GM18520 (cell line): Measurements from ENCODE around the gene ZC3H6.

Experiments
- ATAC-seq: cut with Tn5 transposase; IDR thresholded peaks from one replicate; pipeline ENCODE4 v1.9.1; 2021; ENCODE audit not compliant: unreplicated experiment

ZC3H6 gene, protein sequence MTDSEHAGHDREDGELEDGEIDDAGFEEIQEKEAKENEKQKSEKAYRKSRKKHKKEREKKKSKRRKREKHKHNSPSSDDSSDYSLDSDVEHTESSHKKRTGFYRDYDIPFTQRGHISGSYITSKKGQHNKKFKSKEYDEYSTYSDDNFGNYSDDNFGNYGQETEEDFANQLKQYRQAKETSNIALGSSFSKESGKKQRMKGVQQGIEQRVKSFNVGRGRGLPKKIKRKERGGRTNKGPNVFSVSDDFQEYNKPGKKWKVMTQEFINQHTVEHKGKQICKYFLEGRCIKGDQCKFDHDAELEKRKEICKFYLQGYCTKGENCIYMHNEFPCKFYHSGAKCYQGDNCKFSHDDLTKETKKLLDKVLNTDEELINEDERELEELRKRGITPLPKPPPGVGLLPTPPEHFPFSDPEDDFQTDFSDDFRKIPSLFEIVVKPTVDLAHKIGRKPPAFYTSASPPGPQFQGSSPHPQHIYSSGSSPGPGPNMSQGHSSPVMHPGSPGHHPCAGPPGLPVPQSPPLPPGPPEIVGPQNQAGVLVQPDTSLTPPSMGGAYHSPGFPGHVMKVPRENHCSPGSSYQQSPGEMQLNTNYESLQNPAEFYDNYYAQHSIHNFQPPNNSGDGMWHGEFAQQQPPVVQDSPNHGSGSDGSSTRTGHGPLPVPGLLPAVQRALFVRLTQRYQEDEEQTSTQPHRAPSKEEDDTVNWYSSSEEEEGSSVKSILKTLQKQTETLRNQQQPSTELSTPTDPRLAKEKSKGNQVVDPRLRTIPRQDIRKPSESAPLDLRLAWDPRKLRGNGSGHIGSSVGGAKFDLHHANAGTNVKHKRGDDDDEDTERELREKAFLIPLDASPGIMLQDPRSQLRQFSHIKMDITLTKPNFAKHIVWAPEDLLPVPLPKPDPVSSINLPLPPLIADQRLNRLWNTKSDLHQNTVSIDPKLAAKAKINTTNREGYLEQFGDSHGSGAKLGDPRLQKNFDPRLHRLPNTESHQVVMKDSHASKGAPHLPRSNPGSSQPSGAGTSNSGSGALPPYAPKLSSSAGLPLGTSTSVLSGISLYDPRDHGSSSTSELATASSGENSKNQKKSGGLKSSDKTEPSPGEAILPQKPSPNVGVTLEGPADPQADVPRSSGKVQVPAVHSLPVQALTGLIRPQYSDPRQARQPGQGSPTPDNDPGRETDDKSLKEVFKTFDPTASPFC

DNA sequence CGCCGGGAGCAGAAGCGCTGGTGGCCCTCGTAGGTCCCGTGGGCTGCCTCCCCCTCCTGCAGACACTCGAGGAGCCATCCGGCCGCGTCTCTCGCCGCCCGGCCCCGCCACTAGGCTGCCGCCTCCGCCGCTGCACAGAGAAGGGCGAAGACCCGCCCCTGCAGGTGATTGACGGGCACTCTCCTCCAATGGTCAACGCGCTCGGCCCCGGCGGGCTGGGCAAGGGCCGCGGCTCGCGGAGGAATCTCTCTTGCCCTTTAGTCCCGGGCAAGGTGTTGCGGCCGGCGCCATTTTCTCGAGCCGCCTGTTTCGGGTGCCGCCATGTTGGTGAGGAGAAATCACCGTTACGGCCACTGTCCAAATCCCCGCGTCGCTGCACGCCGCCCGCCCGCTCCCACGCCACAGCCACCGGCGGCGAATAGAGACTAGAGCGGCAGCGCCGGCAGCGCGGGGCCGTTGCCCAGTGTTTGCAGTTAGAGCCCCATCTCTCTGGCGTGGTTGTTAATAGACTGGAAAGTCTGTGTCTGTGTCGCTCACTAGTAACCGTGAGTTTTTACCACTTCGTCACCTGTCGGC is at the start of gene ZC3H6:
TSS of gene ZC3H6 (plus strand) at position 287 of the 576 bp plus-strand sequence. CDS start 398 bp downstream, outside the sequence.
- ATAC-seq = peak; percentile 96

DNA sequence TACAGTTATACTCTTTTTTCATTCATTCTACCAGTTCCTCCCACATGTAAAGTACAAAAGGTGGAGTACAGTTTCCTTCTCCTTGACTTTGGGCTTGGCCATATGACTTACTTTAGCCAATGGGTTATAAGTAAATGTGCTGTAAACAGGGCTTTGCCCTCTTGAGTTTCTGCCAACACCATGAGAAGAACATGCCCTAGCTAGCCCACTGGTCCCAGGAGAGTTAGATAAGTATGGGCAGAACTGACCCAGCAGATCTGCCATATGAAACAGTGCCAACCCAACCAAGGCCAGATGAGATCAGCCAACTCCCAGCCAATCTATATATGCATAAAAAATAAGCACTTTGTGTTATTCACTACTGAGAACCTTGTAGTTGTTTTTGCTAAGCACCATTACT is 46.0 kb upstream of the ZC3H6 start:
- no peak for ATAC-seq

DNA sequence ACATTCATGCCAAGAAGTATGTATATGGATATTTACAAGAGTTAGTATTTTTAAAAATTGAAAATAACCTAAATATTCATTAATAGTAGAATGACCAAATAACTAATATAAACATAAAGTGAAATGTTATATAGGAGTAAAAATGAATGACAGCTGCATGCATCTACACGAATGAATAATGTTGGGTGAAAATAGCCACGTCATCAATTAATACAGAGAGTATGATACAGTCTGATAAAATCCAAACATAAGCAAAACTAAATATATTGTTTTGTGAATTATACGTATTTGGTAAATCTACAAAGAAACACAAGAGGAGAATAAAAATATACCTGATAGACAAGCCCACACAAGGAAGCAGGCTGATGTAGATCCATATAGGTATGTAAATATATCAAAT is 45.0 kb upstream of the ZC3H6 start:
- ATAC-seq = no peak

DNA sequence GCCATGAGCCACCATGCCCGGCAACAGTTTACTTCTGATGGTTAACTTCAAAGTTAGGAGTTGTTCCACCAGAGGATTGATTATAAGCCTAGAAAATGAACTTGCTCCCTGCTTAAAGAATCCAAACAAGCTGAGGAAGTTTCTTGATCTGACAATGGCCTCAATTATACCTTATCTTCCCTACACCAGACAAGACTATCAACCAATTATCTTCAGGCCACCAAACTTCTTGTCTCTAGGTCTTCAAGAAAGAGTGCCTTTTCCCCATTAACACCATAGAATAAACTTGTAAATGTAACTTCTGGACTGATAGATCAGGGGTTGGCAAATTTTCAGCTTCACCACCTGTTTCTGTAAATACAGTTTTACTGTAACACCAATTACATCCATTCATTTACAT is 35.5 kb upstream of the ZC3H6 start:
- ATAC-seq = no peak

DNA sequence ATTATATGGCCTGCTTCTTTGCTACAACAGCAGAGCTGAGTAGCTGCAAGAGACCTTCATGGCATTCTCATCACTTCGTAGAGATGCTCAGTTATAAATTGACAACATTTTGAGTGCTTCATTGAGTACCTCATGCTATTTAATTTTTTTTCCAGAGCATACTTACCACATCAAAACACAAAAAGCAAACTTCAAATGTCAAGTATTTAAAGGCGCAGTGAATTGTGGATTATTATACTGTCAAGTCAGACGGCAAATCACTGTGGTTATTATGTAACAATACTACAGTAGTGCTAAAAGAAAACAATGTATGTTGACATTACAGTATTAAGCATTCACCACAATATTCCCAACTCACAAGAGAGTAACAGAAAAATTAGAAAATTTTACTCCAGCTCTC is 33.0 kb upstream of the ZC3H6 start:
- no peak for ATAC-seq

DNA sequence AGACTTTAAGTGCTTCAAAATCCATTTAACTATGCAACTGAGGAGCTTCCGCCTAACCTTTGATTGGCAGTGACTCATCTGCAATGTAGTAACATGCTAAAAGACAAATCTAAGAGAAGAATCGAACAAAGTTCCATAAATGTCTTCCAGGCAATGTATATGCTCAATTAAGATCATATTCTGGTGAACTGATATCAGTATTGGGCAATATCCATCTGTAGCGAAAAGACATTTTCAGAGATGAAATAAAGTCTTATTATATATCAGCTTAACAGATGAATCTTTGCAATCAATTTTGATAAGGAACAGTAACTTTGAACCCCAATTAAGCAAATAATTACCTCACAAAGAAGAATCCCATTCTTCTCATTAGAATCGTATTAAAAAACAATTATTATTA is 32.2 kb upstream of the ZC3H6 start:
- ATAC-seq = no peak

DNA sequence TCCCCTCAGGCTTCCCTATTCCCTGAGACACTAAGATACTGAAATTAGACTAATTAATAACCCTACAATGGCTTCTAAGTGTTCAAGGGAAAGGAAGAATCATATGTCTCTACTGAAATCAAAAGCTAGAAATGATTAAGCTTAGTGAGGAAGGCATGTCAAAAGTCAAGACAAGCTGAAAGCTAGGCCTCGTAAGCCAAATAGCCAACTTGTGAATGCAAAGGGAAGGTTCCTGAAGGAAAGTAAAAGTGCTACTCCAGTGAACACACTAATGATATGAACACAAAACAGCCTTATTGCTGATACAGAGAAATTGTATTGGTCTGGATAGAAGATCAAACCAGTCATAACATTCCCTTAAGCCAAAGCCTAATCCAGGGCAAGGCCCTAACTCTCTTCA is 30.5 kb upstream of the ZC3H6 start:
- no peak for ATAC-seq

DNA sequence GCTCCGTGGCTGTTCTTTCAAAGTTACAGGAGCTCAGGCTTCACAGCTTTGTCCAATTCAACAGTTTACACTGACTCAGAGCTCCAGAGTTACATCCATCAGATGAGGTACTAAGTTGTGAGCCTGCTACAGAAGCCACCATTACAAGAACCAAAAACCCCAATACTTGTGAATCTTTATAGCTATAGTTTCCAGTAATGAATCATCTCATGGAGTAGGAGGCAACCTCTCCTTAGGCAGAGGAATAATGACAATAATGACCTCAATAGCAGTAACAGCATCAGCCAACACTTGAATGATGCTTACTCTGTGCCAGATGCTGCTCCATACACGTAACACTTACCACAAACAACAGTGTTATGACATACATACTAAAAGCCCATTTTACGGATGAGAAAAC is 24.1 kb upstream of the ZC3H6 start:
- ATAC-seq = no peak

DNA sequence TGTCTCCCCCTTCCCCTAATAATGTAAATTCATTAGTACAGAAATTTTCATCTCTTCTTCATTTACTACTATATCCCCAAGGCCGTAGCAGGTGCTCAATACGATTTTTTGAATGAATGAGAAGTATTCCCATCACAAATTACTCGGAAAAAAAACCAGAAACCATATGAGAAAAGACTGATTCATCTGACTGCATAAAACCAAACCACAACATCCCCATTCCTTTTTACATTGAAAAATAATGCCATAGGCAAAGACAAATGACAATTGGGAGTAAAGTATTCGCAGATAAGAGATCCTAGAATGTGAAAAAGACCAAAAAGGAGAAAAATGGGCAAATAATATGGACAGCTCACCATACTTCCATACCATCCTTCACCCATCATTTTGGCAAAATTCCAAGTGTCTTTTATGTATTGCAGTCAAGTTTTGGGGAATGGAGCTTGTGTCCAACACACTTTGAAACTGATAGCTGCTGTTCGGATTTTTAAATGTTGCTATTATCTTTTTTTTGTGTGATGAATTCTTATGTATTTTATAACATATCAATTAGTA is 22.1 kb upstream of the ZC3H6 start:
- ATAC-seq = no peak

DNA sequence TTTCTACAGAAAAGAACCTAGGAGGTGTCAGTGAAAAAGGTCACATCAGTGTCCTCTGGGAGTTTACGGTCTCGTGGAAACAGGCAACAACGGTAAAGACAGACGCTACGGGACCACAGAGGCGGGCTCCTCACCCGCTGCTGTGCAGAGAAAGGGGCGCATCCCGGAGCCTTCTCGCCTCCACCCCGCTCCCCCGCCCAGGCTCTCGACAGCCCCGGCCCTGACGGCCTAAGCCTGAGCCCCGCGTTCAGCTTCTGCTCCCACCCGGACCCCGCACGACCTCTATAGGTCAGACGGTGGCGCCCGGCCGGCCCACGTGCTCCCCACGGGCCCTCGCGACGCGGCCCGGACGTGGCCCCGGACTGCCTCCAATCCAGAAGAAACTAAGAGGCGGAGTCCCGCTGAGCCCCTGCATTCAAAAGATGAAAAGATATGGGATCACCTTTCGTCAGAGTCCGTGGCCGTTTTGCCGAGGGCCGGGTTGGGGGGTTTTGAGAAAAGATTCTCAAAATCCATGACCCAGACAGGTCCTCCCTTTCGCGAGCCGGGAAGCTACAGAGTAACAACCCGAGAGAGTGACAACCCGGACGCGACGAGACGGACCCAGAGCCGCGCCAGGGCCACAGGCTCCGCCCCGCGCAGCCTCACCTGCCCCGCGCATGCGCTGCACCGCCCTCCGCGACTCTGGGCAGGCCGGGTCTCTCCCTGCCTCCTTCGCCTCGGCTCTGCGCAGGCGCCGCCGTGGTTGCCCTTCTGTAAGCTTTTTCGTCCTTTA is 20.7 kb upstream of the ZC3H6 start, which contains the start of gene ZC3H8:
TSS of gene ZC3H8 (minus strand) at position 577 of the 775 bp plus-strand sequence. CDS start at position 516, 61 bp downstream.
- peak; percentile 82 for ATAC-seq

DNA sequence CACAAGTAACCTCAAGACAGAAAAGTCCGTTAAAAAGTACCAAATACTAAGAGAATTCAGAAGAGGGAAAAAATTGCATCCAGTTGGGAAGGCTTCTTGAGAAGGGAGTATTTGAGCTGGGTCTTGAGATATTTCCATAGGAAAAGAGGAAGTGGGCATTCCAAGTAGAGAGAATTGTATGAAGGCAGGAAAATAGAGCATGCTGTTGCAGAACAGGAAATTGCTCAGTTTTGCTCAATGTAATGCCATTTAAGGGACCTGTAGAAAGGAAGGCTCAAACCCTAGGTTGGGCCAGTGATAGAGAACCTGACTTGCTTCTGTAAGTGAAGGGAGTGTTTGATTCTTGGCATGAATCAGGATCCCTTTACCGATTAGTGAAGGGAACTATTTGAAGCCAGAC is 19.5 kb upstream of the ZC3H6 start:
- ATAC-seq = no peak

DNA sequence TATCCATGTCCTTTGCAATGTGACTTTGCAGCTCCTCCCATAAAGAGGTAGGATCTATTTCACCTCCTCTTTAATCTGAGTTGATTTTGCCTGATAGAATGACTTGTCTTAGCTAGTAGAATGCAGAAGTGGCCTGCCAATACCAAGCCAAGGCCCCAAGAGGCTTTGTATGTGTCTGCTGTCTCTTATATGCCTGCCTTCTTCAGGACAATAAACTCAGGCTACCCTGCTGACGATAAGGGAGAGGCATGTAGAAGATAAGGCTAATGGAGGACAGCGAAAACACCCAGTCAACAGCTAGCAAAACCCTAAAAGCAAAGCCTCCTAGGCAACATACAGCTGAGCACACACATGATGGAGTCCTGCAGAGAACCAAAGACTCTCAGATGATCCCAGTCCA is 18.7 kb upstream of the ZC3H6 start:
- no peak for ATAC-seq

DNA sequence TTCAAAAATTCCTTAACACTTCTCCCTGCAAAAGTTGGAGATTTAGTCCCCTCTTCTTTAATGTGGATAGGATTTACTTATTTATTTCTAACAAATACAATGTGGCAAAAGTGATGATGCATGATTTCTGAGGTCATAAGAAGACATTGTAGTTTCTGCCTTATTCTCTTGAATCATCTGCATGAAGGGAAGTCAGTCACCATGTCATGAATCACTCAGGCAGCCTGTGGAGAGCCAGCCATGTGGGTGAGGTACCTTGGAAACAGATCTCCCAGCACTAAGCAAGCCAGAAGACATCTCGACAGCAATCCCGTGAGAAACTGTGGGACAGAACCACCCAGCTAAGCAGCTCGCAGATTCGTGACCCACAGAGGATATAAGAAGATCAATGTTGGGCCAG is 17.8 kb upstream of the ZC3H6 start:
- no peak for ATAC-seq

DNA sequence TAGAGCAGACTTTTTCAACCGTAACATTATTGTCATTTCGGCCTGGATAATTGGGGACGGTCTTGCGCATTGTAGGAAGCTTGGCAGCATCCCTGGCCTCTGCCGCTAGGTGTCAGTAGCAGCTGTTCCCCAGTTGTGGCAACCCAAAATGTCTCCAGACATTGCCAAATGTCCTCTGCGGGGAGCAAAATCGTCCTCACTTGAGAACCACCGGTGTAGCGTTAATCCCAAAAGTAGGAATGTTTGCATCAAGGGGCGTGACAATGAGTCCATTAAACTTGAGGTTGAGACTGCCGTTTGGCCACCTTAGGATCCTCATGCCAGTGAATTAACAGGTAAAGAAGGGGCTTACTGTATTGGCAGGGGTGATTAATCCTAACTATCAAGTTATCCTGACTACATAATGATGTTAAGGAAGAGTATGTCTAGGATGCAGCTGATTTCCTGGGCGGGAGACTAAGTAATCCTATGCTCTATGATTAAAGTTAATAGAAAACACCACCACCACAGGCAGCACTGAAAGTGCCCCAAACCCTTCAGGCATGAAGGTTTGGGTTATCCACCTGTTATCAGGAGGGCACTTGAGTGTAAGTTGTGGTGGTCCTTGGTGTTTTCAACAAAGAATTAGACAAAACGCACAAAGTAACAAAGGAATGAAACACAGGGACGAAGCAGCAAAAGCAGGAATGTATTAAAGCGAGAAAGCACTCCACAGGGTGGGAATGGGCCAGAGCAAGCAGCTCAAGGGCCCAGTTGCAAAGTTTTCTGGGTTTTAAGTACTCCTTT is 15.7 kb upstream of the ZC3H6 start:
- ATAC-seq = no peak

DNA sequence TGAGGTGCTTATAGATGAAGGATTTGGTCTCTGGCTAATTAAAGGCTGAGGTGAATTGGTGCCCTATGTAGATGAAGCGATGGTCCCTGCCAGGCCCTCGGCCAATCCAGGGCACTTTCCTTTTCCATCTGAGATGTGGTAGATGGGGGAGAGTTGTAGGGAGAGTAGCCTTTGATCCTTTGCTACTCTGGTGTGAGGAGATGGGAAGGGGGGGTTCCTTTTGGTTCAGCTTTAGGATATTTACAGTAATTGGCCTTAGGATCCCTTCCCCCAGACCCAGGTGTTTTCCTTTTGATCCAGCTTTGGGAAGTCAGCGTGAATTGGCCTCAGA is 15.1 kb upstream of the ZC3H6 start:
- ATAC-seq = no peak

DNA sequence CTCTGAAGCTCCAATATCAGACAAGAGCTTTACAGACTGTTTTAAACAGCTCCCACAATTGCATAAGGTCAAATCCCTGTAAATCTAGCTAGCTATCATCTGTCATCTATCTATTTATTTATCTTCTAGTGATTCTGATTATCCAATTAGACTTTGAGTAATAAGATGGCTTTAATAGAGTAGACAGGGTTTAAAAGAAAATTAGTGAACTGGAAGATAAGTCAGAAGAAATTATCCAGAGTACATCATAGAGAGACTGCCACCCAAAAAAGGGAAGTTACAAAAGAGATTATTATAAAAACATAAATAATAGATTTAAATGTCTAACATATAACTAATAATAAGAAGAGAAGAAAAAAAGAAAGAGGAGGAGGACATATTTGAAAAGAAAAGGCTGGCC is 12.5 kb upstream of the ZC3H6 start:
- no peak for ATAC-seq

DNA sequence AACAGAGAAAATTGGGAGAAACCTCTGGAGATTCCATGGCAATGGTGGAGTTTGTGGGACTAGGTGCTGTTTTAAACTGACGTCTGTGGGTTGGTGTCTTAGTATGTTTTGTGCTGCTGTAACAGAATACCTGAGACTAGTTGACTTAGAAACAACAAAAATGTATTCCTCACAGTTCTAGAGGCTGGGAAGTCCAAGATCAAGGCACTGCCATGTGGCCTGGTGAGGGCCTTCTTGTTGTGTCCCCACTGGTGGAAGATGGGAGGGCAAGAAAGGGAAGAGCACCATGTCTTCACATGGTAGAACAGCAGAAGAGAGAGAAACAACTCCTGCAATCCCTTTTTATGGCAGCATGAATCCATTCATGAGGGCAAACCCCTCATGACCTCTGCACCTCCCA is 6.8 kb upstream of the ZC3H6 start:
- no peak for ATAC-seq

DNA sequence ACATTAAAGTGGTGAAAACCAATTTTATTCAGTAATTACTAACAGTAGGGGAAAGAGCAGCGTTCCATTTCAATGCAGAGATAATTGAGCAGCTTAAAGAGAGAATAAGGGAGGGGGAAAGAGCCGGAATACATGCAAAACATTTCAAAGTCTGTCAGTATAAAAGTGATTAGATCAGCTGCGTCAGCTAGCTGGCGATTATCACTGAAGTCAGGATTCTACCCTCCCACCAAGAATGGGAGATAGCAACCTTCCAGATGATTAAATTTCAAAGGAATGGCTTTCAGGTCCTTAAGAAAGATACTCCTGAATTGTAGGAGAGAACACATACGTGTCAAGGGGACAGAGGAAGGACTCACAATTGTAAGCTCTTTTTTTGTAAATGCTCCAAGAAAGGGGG is 2.7 kb upstream of the ZC3H6 start:
- ATAC-seq = no peak

DNA sequence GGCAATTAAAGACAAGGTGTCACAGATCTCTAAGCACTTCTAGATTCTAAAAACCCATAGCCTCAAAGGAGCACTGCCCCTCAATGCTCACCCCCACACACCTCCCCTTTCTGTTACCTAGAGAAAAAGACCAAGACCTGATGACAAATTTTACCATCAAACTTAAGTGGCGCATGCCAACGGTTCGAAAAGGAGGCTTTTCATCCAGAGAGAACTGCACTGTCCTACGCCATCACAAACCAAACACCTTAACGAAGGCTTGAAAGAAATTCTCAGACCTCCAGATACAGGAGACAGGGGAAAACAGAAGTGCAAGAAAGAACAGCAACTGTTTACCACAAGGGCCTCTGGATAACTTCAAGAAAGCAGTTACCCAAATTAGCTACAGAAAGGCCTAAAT is 2.0 kb upstream of the ZC3H6 start:
- no peak for ATAC-seq
